SU-DHL-6 (cell line): ENCODE data around the gene ANKRD13C.

ENCODE experiments used
- EZH2phosphoT487 ChIP-seq: fragments of 200-600 bp; sonication (generic), shearing (Covaris generic); conservative IDR thresholded peaks from 2 replicates; pipeline ENCODE4 v1.6.1; 2018; ENCODE audit warnings: mild to moderate bottlenecking, antibody characterized with exemption, low read length, moderate library complexity, mixed read lengths
- TF ChIP-seq, protein P1 (sequence below): fragments of 200-600 bp; sonication (generic); IDR thresholded peaks from one replicate; pipeline ENCODE4 v1.5.1; 2017; ENCODE audit warnings: antibody characterized with exemption, mild to moderate bottlenecking, low read length, moderate library complexity; ENCODE audit not compliant: insufficient read depth, poor library complexity, severe bottlenecking

- TF ChIP-seq, protein P1, sequence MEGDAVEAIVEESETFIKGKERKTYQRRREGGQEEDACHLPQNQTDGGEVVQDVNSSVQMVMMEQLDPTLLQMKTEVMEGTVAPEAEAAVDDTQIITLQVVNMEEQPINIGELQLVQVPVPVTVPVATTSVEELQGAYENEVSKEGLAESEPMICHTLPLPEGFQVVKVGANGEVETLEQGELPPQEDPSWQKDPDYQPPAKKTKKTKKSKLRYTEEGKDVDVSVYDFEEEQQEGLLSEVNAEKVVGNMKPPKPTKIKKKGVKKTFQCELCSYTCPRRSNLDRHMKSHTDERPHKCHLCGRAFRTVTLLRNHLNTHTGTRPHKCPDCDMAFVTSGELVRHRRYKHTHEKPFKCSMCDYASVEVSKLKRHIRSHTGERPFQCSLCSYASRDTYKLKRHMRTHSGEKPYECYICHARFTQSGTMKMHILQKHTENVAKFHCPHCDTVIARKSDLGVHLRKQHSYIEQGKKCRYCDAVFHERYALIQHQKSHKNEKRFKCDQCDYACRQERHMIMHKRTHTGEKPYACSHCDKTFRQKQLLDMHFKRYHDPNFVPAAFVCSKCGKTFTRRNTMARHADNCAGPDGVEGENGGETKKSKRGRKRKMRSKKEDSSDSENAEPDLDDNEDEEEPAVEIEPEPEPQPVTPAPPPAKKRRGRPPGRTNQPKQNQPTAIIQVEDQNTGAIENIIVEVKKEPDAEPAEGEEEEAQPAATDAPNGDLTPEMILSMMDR = no peak
- TF ChIP-seq EZH2phosphoT487 = no peak
Observed at GRCh38 chr1:70387507-70387906, 33.0 kb upstream of the ANKRD13C start.
